Epithelial cell of proximal tubule (primary cell): ENCODE measurements around the gene NUDT8. TPM values are rescaled to one million over a fixed set of nuclear protein-coding genes. Genes with fewer than 3 reads are reported as not detected.
A peak's percentile ranks its signal among the peaks of the same experiment; 100 is the strongest.

Experiments used
- DNase-seq: peaks from one replicate; pipeline ENCODE4 v3.0.0-alpha.2; 2011; ENCODE audit warnings: low read depth
- H3K4me3 ChIP-seq: 2 replicates; pipeline ENCODE4 v1.5.1; 2011; ENCODE audit warnings: low read depth, mild to moderate bottlenecking, low read length
- CTCF ChIP-seq: conservative IDR thresholded peaks from 2 replicates; pipeline ENCODE4 v1.5.1; 2012; ENCODE audit warnings: low read depth, mild to moderate bottlenecking, low read length
- total RNA-seq: library from RNA; depleted of rRNA; stranded (reverse); fragments of >200 nt; gene quantifications from 2 replicates; pipeline ENCODE4 v1.2.3, GENCODE V29; 2015

Gene NUDT8
- total RNA-seq, 1 donor from 2014 or later, result 29.3 TPM

- DNase-seq, result no peak
- TF ChIP-seq CTCF, result no peak
Observed at GRCh38 chr11:67644472-67645418, 15.0 kb upstream of the NUDT8 start.

GRCh38 chr11:67644042-67644441 is 14.3 kb upstream of the NUDT8 start:
- no peak overlapping the region for H3K4me3 ChIP-seq
- no peak for DNase-seq
- TF ChIP-seq CTCF, result peak; percentile 51

More at GRCh38 chr11:67644472-67645418, 15.0 kb upstream of the NUDT8 start:
- no peak overlapping the region for H3K4me3 ChIP-seq

GRCh38 chr11:67642173-67643120 is 12.7 kb upstream of the NUDT8 start:
- no peak for DNase-seq
- TF ChIP-seq CTCF, result no peak
- H3K4me3 ChIP-seq, result no peak overlapping the region

DNA sequence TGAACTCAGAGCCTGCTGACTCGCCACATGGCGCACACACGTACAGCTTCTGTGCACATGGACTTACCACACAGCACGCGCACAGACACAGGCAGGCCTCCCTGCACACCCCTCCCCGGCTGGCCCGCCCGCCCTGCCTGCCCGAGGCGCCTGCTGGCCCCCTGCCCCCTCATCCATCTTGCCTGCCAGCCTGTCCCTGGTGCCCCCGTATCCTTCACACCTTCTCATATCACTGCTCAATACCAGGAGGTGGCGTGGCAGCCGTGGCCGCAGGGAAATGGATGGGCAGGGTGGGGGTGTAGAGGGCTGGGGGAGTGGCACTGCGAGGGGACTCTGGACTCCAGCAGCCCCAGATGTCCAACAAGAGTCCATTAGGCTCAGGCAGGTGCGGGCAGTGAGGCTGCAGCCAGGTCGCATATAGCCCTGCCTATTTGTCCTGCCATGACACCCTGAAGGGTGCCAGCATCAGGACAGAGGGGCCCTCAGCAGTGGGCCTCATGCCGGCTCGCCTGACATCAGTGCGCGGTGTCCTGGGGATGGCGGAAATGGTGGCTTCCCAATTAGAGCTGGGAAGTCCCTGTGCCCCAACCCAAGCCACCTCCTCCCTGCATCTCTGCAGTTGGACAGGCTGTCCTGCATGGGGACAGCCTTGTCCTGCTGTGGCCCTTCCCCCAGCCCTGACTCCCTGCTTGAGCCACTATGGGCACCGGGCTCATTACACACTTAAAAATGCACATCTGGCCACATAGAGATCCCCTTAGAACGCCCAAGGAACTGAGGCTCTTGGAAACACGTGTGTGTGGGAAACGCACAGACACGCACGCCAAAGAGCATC is 11.8 kb upstream of the NUDT8 start:
- TF ChIP-seq CTCF, result no peak
- DNase-seq, result no peak
- no peak overlapping the region for H3K4me3 ChIP-seq

GRCh38 chr11:67640758-67641337 is 11.1 kb upstream of the NUDT8 start:
- no peak for TF ChIP-seq CTCF
- DNase-seq, result no peak
- no peak overlapping the region for H3K4me3 ChIP-seq
